ENCODE results near the gene IDE.
"Not testable (repeated sequence)": the region's sequence is repeated elsewhere in the genome, so short reads cannot be mapped to it uniquely, and the experiment has no call there.

The IDE gene

DNA sequence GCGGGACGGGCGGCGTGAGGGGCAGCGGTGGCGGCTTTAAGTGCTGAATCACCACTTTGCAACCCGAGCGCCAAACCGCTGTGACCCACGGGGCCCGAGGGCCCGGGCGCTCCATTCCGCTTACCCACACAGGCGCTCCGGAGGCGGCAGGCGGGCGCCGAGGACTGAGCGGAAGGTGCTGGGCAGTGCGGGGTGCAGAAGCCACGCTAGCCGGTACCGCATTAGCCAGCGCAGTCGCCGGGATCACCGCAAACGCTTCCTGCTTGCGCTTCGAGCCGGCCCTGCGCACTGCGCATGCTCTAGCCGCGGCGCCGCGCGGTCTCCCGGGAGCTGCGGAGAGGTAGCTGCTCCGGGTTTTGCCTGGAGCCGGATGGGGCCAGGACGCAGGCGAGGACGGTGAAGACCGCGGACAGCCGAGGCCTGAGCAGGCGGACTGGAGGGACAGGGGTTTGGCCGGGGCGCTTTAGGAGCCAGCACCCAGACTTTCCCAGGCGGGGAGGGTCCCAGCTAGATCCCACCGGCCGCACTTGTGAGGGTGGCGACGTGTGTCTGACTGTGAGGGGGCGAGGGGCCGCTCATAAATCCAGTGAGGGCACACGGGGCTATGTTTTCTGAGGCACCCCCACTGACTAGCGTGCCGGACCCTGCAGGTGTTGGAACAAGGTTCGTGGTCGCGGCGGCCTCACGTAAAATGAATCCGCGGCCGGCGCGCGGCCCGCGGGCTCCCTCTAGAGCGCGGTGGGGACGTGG, at the start of gene IDE:
IDE (minus strand) TSS at position 296 of the 750 bp plus-strand sequence; CDS start at position 222, 74 bp downstream.
- peak; percentile 81 for DNase-seq

DNA sequence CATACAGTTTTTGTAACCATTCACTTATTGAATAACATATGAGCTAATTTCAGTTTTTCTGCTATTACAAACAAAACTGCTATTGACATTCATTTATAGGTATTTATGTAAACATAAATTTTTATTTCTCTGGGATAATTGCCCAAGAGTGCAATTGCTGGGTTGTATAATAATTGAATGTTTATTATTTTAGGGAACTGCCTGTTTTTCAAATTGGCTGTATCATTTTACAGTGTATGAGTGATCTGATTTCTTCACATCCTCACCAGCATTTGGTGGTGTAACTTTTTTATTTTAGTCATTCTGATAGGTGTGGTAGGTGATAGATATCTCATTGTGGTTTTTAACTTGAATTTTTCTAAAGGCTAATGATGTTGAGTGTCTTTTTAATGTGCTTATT, 45.5 kb upstream of the IDE start:
- DNase-seq: no peak

DNA sequence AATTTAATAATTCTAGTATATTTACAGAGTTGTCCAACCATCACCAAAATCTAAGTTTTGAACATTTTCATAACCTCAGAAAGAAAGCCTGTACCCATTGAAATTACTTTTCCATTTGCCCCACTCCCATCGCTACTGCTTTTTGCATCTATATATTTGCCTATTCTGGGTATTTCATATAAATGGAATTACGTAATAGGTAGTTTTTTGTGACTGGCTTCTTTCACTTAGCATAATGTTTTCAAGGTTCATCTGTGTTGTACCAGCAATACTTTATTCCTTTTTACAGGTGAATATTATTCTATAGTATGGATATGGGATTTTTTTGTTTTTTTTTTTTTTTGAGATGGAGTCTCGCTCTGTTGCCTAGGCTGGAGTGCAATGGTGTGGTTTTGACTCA, 41.6 kb upstream of the IDE start:
- no peak for DNase-seq

DNA sequence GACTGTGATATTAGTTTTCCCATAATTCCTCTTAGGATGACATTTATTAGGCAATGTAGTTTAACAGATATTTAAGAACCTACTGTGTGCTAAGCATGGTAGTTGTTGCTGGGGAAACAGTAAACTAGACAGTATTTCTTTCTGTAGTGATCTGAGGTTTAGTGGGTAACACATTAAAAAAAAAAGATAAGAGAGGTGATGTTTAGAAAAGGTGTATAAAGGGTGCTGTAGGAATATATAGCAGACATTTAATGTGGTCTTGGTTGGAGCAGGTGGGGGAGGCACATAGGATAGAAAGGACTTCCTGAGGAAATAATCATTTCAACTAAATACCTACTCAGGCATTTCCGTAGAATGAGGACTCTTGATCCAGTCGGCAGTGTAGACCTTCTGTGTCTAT, 30.9 kb upstream of the IDE start:
- no peak for DNase-seq

DNA sequence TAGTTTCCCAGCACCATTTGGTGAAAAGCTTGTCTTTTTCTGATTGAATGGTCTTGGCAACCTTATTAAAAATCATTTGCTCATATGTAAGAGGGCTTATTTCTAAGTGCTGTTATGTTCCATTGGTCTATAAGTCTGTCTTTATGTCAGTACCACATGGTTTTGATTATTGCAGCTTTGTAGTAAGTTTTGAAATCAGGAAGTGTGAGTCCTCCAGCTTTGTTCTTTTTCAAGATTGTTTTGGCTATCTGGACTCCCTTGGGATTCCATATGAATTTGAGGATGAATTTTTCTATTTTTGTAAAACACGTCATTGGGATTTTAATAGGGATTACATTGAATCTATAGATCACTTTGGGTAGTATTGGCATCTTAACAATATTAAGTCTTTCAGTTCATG, 24.4 kb upstream of the IDE start:
- DNase-seq: no peak

DNA sequence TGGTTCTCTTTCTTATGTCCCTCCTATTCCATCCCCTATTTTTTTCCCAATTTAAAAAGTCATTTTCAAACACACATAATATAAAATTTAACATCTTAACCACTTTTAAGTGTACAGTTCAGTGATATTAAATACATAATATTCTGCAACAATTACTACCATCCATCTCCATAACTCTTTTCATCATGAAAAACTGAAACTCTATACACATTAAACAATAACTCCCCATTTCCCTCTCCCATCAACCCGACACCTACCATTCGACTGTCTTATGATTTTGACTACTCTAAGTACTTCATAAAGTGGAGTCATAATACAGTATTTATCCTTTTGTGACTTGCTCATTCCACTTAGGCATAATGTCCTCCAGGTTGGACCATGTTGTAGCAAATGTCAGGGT, 21.6 kb upstream of the IDE start:
- no peak for DNase-seq

DNA sequence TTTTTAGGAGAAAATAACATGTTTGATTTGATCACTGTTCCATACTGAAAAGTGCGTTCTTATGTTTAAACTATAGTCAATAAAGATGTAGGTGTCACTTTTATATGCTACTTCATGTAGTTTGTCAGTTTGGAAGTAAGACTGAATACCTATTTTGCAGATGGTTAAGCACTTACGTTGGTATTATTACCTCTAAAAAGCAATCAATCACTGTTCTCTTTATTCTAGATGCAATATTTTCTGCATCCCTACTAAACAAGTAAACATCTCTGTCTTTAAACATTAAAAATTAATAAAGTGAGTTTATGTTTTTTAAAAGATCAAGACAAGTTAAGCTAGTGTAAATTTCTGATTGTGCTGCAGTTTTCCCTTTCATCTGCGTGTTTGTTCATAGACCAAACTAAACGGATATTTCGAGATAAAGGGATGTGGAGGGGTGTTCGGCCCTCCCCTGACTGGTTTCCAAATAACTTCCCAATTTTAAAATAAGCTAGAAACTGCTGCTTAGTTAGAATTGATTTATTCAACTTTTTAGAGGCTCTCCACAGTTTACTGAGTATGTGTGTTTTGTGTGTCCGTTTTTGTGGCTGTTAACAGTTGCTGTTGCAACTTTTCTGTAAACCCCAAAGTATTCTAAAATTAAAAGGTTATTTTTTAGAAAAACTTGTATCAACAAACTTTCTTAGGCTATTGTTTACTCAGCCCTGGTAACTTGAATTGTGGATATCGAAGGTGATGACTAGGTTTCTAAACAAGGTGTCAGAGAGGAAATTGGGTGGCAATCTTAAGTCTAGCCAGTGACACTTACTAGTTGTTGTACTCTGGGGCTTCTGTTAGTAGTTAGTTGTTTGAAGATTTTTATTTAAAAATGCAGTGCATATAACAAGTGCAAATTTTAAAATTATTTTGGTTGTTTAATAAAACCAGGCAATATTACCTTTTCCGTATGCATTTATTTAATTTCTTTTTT, 20.0 kb upstream of the IDE start:
- DNase-seq: no peak

DNA sequence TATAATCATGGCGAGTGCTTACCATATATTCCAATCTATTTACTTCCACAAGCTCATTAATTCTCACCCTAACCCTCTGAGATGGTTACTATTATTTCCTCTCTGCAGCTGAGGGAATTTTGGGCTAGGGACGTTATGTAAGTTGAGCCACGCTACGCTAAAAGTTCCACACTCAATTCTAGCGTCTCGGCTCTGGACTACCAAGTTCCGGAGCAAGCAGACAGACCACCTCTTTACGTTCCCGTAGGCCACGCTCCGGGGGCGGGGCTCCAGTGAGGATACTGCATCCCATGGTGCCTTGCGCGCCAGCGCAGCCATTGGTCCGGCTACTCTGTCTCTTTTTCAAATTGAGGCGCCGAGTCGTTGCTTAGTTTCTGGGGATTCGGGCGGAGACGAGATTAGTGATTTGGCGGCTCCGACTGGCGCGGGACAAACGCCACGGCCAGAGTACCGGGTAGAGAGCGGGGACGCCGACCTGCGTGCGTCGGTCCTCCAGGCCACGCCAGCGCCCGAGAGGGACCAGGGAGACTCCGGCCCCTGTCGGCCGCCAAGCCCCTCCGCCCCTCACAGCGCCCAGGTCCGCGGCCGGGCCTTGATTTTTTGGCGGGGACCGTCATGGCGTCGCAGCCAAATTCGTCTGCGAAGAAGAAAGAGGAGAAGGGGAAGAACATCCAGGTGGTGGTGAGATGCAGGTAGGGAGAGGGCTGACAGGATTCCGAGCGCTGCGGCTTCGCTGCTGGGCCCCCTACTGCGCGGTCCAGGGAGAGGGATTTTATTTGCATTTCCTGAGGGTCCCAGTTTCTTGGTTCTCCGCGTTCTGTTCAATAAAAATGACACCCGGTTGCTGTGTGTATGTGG, 19.1 kb upstream of the IDE start, which contains the start of gene KIF11:
KIF11 (plus strand) TSS at position 370 of the 858 bp plus-strand sequence; CDS start at position 616, 246 bp downstream.
- peak; percentile 96 for DNase-seq

DNA sequence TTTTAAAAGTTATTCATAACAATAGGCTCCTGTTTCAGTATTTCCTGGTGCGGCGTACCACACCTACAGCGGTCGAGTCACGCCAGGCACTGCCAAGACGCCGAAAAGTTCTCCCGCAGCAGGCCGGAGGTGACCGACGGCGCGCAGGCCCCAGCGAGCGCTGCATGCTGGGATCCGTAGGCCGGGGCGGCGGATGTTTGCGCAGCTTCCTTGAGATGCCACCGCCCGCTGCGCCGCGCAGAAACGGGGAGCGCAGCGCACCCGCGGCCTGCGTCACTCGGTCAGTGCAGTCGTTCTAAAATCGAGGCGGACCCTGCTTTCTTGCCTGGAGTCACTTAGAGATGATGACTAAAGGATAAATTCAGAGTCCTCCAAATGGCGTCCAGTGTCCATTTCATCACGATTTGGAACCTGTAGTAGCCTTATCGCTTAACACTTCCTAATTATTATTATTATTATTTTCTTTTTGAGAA, 17.7 kb upstream of the IDE start:
- peak; percentile 88 for DNase-seq

DNA sequence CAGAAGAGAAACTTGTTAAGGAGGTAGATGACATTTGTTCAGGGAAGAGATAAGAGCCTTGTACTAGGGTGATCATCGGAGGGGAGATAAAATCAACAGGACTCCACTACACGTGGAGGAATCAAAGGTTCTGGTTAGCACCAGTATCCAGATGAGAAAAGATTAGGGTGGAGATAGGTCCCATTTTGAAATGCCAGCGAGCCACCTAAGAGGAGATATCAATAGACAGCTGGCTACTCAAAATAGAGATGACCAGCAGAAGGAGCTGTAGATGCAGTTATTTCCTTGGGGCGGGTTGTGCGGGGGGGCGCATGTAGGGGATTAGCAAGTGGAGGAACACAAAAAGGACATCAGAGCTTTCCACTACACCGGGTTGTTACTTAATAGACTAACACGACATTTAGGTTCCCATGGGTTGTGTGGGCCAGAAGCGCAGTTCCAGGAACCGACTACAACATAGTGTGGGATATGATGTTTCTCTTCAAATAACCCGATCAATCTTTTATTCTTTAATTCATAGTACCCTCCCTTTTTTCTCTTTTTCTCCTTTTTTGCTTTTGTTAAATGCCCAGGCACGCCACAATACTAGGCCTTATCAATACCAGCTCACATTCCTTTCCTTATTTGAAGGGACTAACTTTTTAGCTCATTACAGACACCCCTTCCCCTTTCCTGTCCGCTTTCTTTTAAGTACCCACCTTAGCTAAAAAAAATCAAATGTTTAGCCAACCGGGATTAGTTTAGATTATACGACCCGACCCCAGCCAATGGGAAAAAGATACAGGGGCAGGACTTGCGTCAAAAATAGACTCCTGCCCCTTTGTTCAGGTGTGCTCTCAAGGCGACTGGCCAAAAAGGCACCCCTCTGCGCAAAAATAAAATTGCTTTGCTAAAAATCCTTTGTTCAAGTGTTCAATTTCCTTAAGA, 17.0 kb upstream of the IDE start:
- DNase-seq: peak; percentile 21

DNA sequence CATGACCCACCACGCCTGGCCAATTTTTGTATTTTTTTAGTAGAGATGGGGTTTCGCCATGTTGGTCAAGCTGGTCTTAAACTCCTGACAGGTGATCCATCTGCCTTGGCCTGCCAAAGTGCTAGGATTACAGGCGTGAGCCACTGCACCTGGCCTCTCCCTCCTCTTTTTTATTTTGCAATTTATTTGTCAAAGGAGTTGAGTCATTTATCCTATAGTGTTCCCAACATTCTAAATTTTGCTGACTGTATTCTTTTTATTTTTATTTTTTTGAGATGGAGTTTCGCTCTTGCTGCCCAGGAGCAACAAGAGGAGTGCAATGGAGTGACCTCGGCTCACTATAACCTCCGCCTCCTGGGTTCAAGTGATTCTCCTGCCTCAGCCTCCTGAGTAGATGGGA, 8.5 kb upstream of the IDE start:
- DNase-seq: not testable (repeated sequence)

DNA sequence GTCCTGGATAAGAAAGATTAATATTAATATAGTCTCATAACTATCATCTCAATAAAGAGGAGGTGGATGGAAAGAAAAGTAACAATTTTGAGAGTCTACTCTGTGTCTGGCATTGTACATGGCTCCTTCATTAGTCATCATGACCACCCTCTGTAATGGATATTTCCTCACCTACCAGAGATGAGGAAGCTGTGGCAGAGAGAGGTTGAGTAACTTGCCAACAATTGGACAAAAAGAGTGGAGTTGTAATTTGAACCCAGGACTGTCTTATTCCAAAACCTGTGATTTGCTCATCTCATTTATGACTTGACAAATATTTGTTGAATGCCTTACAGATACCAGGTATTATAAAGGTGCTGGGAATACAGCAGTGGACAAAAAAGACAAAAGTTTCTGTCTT, 2.1 kb upstream of the IDE start:
- no peak for DNase-seq

DNA sequence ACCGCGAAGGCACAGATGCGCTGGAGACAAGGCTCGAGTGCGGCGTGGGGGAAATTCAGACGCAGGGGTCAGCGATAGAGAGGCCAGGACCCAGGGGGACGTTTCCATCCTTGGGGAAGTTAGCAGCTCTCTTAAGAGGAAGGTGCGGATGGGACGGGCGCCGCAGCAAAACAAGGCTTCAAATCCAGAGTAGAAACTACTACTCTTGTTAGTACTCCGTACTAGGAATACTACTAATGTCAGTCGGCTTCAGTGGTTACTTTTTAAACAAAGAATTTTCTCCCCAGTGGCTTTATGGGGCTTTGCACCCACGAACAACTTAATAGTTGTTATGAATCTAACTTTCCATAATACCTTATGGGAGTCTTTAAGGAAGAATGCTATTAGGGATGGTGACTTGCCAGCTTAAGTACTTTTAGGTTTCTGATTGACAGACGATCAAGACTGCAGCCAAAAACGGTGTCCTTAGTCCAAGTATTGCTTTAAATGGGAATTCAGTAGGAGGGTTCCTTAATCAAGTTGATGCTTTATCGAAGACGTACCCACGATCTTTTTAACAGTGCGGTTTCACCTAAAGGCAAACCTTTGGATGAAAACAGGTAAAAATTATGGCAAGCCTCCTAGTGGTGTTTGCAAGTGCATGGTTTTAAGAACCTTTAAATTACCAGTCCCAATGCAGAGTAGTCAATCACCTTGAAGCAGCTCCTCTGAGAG, 812 bp upstream of the IDE start:
- no peak for DNase-seq

DNA sequence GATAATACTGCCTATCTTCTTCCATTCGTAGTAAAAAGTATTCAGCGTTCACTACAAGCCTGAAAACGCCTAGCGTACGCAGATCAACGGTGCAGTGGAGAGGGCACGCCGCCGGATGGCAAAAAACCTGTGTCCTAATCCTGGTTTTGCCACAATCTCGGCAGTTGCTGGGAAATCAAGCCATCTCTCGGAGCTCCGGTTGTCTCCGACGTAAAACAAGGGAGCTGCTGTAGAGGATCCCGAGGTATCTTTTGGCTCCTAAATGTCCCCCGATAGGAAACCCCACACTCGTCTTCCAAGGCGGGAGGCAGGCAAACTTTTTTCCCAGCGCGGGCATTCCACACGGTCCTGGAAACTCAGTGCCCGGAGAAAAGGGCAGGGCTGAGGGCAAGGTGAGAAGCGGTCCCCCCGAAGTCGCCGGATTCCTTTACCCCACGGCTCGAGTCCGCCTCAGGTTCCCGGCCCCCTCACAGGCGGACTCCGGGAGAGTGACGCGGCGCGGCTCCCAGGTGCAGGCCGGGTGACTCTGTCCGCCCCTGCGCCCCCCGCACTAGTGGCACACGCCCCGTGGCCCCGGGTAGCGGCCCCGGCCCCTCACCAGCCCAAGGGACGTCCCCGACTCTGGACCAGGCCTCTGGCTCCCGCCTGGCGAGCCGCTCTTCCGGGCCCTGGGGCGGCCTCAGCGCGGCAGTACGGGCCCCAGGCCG, 649 bp downstream of the IDE start:
- DNase-seq: peak; percentile 46

DNA sequence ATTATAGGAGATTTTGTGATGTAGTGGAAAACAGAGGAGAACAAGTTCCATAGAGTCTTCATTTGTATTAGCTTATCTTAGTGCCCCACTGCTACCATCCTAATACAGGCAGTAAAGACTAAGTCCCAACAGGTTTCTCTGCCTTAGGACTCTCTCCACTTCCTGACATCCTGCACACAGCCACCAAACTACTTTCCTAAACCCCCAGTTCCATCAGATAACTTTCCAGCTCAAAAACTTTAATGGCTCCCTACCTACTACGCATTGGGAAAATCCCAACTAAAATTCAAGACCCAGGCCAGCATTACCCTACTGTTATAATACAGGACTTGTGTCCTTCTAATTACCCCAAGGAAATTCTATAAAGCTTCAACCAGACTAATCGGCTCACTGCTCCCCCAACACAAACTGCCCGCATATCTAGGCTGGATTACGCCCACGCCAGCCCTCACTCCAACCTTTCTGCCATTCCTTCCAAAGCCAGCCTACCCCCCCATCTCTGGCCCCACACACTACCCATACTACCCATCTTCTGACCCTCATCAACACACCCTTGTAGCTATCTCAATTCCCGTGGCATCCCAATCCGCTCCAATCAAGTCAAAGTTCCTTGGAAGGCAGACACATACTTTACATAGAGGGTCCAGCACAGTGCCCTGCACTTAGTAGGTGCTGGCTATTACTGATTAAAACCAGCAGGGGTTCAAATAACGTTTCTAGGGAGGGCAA, 1.4 kb downstream of the IDE start:
- no peak for DNase-seq

DNA sequence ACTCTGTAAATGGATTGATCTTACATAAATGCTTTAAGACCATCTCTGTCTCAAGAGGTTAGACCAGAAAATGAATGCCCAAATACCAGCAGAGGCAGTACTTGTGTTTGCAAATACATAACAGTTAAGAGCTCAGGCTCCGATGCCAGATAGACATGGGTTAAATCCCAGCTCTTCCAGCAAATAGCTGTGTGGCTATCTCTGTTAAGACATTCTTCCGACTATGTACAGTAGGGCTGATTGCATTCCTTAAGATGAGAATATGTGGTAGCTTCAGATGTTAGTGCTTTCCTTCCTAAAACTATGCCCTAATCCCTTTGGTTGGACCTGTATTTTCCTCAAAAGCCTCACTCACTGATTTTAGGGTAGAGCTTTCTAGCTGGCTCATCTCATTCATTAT, 2.2 kb downstream of the IDE start:
- no peak for DNase-seq

DNA sequence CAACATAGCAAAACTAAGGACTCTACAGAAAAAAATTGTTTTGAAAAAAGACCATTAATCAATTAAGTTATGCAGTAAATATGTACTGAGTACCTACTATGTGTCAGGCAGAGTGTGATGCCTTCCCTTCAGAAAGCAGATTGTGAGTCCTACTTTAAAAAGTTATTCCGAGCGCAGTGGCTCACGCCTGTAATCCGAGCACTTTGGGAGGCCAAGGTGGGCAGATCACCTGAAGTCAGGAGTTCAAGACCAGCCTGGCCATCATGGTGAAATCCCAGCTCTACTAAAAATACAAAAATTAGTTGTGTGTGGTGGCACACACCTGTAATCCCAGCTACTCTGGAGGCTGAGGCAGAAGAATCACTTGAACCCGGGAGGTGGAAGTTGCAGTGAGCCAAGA, 4.2 kb downstream of the IDE start:
- not testable (repeated sequence) for DNase-seq

DNA sequence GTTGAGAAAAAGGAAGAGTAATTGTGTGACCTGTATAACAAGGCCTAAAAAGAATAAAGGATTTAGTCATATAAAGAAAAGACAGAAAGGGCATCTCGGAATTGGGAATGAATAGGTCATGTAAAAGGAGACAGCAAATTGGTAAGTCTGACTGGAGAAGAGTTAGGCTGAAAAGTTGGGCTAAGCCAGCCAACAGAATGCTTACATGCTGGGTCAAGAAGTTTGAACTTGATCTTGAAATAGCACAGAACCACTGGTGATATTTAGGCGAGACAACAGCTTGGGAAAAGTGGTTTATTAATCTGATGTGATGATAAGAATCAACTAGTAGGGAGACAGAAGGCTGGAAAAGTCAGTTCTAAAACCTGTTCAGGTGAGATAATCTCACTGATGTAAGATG, 4.8 kb downstream of the IDE start:
- no peak for DNase-seq

DNA sequence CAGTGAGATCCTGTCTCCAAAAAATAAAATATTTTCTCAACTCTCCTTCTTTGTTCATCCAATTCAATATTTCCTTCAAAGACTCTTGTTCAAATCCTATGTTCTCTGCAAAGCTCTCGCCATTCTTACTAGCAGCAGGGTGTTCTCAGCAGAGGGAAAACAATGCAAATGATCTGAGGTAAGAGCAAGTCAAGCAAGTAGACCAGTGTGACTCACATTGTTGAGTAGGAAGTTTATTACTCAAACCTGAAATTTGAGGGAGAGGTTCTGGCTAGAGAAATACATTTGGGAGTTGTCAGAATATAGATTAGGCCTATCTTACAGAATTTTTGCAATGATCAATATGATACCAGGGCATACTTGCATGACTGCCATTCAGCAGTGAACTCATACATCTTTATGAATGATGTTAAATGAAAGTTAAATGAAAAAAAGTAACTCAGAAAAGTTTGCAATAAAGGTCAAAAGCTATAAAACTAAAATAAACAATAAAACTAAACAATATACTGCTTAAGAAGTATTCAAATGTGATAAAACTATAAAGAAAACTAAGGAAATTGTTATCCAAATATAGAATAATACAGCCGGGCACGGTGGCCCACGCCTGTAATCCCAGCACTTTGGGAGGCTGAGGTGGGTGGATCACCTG, 5.8 kb downstream of the IDE start:
- no peak for DNase-seq
